ENCODE data around the gene CAPN5.
A peak's percentile ranks its signal among the peaks of the same experiment; 100 is the strongest.
"Not testable (repeated sequence)": the region's sequence is repeated elsewhere in the genome, so short reads cannot be mapped to it uniquely, and the experiment has no call there.

Gene CAPN5

DNA sequence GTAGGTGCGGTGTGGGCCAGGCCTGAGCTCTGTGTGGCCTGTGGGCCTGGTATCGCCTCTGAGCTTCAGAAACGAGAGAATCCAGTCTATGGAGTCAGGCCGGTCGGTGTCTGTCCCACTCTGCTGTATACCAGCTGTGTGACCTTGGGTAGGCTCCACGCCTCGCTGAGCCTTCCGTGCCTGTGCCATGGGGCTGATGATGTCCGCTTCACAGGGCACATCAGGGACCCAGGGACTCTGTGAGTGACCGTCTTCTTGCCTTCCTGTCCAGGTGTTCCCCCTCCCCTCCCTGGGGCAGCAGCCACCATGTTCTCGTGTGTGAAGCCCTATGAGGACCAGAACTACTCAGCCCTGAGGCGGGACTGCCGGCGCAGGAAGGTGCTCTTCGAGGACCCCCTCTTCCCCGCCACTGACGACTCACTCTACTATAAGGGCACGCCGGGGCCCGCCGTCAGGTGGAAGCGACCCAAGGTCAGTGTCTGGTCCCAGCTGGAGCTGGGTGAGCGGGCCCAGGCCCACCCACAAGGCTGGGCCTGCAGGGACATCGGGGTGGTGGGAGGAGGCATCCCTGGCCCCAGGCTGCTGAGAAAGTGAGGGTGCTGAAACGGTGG is 17.9 kb downstream of the CAPN5 start:
- DNase-seq (ENCODE audit: low read depth): no peak

GRCh38 chr11:77085652-77086051 is 18.9 kb downstream of the CAPN5 start:
- no peak for DNase-seq (ENCODE audit: low read depth)

DNA sequence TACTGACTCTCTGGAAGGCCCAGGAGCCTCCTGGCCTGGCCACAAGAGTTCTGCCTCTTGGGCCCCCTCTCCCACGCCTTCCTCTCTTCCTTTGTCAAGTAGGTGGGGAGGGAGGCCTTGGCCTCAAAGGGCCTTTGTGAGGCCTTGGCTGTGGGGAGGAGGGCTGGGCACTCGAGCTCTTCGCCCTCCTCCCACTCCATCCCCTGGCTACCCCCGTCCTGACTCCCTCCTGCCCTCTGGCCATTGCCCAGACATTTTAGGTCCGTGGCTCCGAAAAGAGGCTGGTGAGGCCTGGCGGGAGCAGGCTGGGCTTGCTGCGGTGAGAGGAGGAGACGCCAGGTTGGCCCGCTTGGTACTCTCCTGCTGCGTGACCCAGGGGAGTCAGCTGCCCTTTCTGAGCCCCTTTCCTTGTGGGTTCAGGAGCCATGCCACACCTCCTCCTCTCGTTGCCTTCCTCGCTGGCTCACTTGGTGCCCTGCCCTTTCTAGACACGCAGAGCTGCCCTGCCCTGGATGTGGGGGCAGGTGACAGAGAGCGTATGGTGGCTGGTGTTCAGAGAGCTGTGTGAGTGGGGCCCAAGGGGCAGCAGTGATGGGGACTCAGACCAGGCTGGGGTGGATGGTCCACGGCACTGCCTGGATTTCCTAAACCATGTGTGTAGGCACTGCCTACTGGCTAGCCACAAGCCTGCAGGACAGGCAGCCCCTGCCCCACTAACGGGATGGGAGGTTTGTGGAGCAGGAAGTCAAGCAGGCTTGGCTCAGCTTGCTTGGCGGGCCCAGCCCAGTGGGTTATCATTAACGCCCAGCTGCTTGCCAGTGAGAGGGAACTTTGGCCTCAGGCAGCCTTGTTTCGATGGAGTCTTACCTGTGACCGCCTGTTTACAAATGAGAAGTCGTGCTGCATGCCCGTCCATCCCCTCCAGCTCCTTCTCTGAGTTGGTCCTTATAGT is 20.0 kb downstream of the CAPN5 start:
- DNase-seq (ENCODE audit: low read depth): no peak

DNA sequence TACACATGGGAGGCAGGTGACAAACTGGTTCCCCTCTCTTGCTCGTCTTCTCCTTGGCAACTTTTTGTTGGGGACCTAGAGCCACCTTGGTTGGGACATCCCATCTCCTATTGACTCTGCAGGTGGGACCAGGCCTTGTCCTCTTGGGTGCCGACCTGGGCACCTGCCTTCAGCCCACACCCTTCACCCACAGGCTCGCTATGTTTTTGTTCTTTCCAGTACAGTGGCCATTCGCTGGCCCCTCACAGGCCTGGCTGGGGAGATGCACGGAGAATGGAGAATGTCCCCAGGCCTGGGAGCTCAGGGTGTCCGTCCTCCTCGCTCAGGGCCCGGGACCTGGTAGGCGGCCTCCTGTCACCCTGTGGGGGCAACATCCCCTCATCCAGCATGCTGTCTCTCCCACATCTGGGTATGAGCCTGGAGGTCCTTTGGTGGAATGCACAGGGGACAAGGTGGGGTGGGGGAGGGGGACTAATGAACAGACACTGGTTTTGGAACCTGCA is 21.0 kb downstream of the CAPN5 start:
- no peak for DNase-seq (ENCODE audit: low read depth)

- no peak for DNase-seq (ENCODE audit: low read depth)
Observed at GRCh38 chr11:77088236-77089003, 21.6 kb downstream of the CAPN5 start.

DNA sequence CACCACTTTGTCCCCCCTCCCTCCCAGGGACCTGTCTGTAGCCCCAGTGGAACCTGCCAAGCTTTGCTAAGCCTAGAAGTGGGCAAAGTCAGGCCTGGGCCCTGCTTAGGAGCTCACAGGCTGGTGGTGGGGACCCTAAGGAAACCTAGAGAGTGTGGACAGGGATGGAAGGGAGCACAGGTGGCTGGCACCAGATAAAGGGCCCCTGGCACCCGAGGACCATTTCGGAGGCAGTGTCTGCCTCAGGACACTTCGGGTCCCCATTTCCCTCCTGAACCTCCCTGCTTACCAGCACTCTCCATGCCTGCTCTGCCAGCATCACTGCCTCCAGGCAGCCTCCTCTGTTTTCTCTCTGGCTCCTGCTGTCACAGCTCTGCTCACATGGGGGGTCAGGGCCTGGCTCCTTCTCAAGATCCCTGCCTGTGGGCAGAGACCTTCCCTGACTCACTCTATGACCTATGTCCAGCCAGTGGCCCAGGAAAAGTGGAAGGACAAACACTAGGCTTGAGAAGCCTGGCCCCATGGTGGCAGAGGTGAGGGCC is 22.3 kb downstream of the CAPN5 start:
- no peak for DNase-seq (ENCODE audit: low read depth)

DNA sequence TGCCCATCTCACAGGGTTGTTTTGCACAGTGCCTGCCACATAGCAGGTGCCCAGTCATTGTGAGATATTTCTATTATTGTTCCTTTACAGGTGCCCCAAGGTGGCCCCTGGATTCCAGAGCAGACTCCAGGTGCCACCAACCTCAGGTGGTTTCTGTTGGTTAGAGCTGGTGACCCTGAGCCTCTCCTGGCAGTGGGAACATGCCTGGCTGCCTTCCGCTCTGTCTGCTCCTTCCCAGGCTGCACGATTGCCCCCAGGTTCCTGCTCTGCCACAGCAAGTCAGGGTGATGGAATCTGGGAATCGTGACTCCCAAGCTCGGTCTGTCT is 23.2 kb downstream of the CAPN5 start:
- no peak for DNase-seq (ENCODE audit: low read depth)

- no peak for DNase-seq (ENCODE audit: low read depth)
Observed at GRCh38 chr11:77090373-77091111, 23.8 kb downstream of the CAPN5 start.

DNA sequence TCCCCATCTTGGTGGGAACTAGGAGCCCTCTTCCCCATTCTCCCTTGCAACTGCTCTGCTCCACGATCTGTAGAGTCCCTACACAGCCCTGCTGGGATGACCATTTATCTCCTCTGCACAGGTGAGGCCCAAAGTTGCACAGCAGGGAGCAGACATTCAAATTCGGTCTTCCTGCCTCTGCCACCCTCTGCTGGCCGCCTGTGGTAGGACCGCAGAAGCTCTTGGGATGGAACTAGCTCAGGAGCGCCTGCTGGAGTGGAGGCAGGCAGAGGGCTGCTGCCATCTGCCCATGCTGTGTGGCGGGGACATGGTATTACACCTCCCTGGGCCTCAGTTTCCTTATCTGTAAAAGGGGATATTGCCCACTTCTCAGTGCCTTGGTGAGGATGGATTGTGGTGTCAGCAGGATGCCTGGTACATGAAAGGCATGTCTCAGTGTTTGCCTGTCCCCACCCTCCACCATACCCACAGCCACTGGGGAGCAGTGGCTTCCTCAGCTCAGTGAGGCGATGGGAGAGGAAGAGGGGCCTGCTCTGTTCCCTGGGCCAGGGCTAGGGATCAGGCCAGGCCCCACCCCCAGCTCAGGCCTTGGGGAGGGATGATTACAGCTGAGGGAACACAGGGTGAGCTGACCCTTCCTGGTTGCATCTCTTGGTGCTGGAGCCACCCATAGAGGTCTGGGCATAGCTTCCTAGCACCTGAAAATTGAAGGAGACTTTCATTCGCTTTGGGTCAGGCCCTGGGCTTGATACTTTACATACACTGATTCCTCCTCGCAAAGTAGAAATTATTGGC is 24.6 kb downstream of the CAPN5 start:
- DNase-seq (ENCODE audit: low read depth): peak; percentile 60

DNA sequence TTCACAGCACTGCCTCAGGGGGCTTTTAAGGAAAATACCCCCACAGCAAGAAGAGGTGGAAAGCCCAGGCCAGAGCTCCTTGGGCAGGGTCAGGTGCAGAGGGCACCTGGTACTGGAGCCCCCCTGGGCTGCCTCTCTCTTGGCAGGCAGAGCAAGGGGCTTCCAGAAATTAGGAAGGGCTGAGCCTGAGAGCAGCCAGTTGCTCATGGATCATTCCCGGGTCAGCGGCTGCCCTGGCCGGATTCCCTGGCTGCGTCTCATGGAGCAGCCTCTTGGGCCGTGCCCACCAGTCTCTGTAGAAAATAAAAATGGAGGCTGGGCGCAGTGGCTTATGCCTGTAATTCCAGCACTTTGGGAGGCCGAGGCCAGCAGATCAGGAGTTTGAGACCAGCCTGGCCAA is 25.6 kb downstream of the CAPN5 start:
- no peak for DNase-seq (ENCODE audit: low read depth)

DNA sequence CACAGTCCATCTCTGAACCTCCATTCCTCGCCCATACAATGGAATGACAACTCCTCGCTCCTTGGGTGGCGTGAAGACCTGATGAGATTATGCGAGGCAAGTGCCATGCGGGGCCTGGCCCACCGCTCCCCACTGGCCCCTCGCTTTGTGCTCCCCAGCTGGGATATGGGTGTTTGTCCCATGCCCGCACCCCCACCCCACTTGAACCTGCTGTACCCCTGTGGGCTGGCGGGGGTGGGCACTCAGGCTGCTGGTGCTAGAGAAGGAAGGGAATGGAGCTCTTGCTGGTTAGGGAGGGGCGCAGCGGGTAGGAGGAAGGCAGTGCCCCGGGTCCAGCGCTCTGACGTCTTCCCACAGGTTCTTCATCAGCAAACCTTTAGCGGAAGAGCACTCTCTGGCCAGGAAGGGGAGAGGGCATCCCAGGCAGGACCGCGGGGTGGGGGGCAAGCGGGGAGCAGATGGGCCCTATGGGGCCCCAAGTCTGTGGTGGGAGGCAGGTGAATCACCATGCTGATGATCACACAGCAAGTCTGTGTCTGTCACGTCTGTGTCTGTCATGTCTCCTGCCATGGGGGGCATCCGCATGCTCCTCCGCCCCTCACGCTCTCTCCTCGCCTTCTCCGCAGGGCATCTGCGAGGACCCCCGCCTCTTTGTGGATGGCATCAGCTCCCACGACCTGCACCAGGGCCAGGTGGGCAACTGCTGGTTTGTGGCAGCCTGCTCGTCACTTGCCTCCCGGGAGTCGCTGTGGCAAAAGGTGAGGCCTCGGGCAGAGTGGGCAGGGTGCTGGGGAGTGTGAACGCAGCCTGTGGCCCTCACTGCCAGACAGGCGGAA is 26.5 kb downstream of the CAPN5 start:
- no peak for DNase-seq (ENCODE audit: low read depth)

GRCh38 chr11:77093987-77094840 is 27.4 kb downstream of the CAPN5 start:
- no peak for DNase-seq (ENCODE audit: low read depth)

GRCh38 chr11:77094841-77095365 is 28.1 kb downstream of the CAPN5 start:
- no peak for DNase-seq (ENCODE audit: low read depth)

DNA sequence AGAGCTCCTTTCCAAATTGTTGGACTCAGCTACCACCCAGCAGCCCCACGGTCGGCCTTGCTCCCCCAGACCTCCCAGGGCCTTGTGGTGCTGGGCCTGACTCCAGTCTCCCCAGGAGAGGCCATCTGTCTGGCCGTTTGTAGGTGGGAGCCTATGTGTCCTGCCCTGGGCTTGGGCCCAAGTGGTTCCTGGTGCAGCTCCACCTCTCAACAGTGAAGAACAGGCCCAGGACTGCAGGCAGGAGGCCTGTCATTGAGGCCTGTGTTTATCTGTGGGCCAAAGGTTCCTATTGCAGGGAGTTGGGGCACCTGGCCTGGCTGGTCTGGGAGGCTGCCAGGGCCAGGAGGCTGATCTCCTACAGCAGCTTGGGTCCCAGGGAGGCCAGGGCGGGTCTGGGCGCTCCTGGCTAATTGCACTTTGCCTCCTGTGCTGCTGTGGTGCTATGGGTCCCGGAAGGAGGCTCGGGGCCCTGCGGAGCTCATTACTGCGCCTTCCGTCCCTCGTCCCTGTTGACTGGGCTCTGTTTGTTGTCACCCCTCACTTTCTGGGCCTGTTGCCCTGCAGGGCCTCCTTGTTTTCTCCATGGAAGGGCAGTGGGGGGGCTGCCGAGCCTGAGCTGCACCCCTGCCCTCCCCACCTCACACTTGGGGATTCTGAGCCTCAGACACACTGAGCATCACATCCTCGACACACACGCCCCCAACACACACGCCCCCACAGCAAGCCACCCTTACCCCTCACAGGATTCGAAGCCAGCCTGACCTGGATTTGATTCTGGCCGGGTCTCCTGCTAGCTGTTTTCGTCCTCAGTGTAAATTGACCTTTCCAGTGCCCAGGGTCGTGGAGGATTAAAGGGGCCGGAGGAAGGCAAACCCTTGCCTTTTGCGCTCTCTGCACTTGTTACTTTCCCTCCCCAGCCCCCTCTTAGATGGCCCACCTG is 29.1 kb downstream of the CAPN5 start:
- no peak for DNase-seq (ENCODE audit: low read depth)

- no peak for DNase-seq (ENCODE audit: low read depth)
Observed at GRCh38 chr11:77096591-77097019, 29.8 kb downstream of the CAPN5 start.

DNA sequence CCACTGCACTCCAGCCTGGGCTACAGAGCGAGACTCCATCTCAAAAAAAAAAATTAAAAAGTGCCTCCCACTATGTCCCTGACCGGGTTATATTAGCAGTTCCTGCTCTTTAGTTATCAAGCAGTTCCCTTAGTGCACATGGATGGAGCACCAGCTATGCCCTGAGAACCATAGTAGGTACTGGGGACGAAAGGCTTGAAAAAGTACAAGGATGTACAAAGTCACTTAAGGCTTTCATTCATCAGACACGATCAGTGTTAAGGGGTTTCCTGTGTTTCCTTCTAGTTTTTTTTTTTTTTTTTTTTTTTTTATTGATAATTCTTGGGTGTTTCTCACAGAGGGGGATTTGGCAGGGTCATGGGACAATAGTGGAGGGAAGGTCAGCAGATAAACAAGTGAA is 30.4 kb downstream of the CAPN5 start:
- not testable (repeated sequence) for DNase-seq (ENCODE audit: low read depth)

All from fibroblast of the conjunctiva (primary cell).